ENCODE results near the gene PNN. TPM values are rescaled to one million over a fixed set of nuclear protein-coding genes. Genes with fewer than 3 reads are reported as not detected.
"Not testable (repeated sequence)": the region's sequence is repeated elsewhere in the genome, so short reads cannot be mapped to it uniquely, and the experiment has no call there.

The PNN gene
- total RNA-seq, 2 experiments from 2014 or later = 75.0 to 75.3 TPM

- H3K27ac Mint-ChIP-seq, H3K27me3 Mint-ChIP-seq, DNase-seq, H3K4me3 Mint-ChIP-seq, H3K9me3 Mint-ChIP-seq, CTCF ChIA-PET: not testable (repeated sequence)
- Mint-ChIP-seq H3K4me1 (peaks cover 33% of the 10 kb centered on the region), H3K36me3 (ENCODE audit: low read depth) (peaks cover 48% of the 10 kb centered on the region)
- POLR2A ChIA-PET = interaction anchor here (1.6 to 2.9 kb wide), 2 partner anchors 9 to 13 kb away, joined by 6 to 15 read pairs; partner anchors contain the start of genes PNN and TRAPPC6B
Measured at GRCh38 chr14:39183685-39184003, 8.6 kb downstream of the PNN start.

DNA sequence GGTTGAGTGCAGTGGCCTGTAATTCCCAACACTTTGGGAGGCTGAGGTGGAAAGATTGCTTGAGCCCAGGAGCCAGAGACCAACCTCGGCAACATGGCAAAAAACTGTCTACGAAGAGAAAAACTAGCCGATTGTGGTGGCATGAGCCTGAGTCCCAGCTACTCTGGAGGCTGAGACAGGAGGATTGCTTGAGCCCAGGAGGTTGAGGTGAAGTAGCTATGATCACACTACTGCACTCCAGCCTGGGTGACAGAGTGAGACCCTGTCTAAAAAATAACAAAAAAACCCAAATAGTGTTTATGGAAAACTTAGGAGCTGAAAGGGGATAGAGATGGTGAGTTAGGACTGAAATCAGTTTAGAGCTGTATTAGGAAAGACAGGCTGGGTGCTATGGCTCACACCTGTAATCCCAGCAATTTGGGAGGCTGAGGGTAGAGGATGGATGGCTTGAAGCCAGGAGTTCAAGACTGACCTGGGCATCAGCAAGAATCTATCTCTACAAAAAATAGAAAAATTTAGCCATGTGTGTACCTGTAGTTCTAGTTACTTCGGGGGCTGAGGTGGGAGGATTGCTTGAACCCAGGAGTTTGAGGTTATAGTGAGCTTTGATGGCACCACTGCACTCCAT, 9.7 kb downstream of the PNN start:
- ChIA-PET CTCF (interaction anchor here (0.7 to 1.1 kb wide), 2 partner anchors 14 to 200 kb away, joined by 3 read pairs; no protein-coding TSS in a partner anchor), POLR2A (interaction anchor here (1.2 to 2.9 kb wide), 5 partner anchors 10 to 247 kb away, joined by 4 to 15 read pairs (median 6); partner anchors contain the start of genes FBXO33, PNN and TRAPPC6B)
- no peaks in the 10 kb centered on the region for H3K9me3 Mint-ChIP-seq
- peaks cover 41% of the 10 kb centered on the region for H3K36me3 Mint-ChIP-seq (ENCODE audit: low read depth)
- no peak overlapping the region for H3K27ac Mint-ChIP-seq
- H3K27me3 Mint-ChIP-seq = no peaks in the 10 kb centered on the region
- no peak overlapping the region for H3K4me3 Mint-ChIP-seq
- H3K4me1 Mint-ChIP-seq = peaks cover 26% of the 10 kb centered on the region
- DNase-seq = no peak

- ChIA-PET CTCF (interaction anchor here (1.1 kb wide), 1 partner anchor 13 kb away, joined by 3 read pairs; no protein-coding TSS in a partner anchor), POLR2A (interaction anchor here (0.8 to 2.9 kb wide), 8 partner anchors 10 to 246 kb away, joined by 3 to 15 read pairs (median 4); partner anchors contain the start of genes FBXO33, PNN and TRAPPC6B)
- no peak for DNase-seq
- Mint-ChIP-seq H3K4me3 (no peak overlapping the region), H3K4me1 (peaks cover 29% of the 10 kb centered on the region), H3K27ac (no peak overlapping the region), H3K9me3 (no peaks in the 10 kb centered on the region), H3K36me3 (ENCODE audit: low read depth) (peaks cover 42% of the 10 kb centered on the region), H3K27me3 (no peaks in the 10 kb centered on the region)
Measured at GRCh38 chr14:39185256-39186049, 10.4 kb downstream of the PNN start.

- ChIA-PET POLR2A (interaction anchor here (0.6 to 3.8 kb wide), 5 partner anchors 9 to 245 kb away, joined by 3 to 21 read pairs (median 3); partner anchors contain the start of gene FBXO33), CTCF (no interaction called here)
- peaks cover 46% of the 10 kb centered on the region for H3K36me3 Mint-ChIP-seq (ENCODE audit: low read depth)
- peaks cover 30% of the 10 kb centered on the region for H3K4me1 Mint-ChIP-seq
- H3K4me3 Mint-ChIP-seq = no peak overlapping the region
- H3K27ac Mint-ChIP-seq = no peak overlapping the region
- H3K9me3 Mint-ChIP-seq = no peaks in the 10 kb centered on the region
- no peak for DNase-seq
- H3K27me3 Mint-ChIP-seq = no peaks in the 10 kb centered on the region
Measured at GRCh38 chr14:39186941-39187525, 12.0 kb downstream of the PNN start.

- Mint-ChIP-seq H3K9me3 (peaks cover 6% of the 10 kb centered on the region), H3K27me3 (no peaks in the 10 kb centered on the region), H3K36me3 (ENCODE audit: low read depth) (peaks cover 13% of the 10 kb centered on the region), H3K4me1 (peaks cover 21% of the 10 kb centered on the region), H3K27ac (no peak overlapping the region), H3K4me3 (no peak overlapping the region)
- no peak for DNase-seq
- ChIA-PET CTCF (interaction anchor here (0.6 to 1.2 kb wide), 2 partner anchors 14 to 25 kb away, joined by 3 to 4 read pairs; no protein-coding TSS in a partner anchor), POLR2A (interaction anchor here (1.6 to 2.0 kb wide), 2 partner anchors 15 to 29 kb away, joined by 4 to 6 read pairs; partner anchors contain the start of gene PNN)
Measured at GRCh38 chr14:39203659-39204606, 28.9 kb downstream of the PNN start.

DNA sequence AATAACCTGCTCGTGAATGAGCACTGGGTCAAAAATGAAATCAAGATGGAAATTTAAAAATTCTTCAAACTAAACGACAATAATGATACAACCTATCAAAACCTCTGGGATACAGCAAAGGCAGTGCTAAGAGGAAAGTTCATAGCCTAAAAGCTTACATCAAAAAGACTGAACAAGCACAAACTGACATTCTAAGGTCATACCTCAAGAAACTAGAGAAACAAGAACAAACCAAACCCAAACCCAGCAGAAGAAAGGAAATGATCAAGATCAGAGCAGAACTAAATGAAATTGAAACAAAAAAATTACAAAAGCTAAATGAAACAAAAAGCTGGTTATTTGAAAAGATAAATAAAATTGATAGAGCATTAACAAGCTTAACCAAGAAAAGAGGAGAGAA, 32.4 kb downstream of the PNN start:
- peaks cover 21% of the 10 kb centered on the region for H3K4me1 Mint-ChIP-seq

GRCh38 chr14:39211109-39211741, 36.2 kb downstream of the PNN start:
- no peaks in the 10 kb centered on the region for H3K27me3 Mint-ChIP-seq

More for the DNA sequence above, 32.4 kb downstream of the PNN start:
- CTCF ChIA-PET = interaction anchor here (0.5 to 0.9 kb wide), 3 partner anchors 22 to 54 kb away, joined by 3 to 4 read pairs (median 4); partner anchors contain the start of gene TRAPPC6B
- H3K27ac Mint-ChIP-seq = peak overlapping the region; percentile 77
- not testable (repeated sequence) for H3K27me3 Mint-ChIP-seq, DNase-seq, H3K9me3 Mint-ChIP-seq
- peaks cover 13% of the 10 kb centered on the region for H3K36me3 Mint-ChIP-seq (ENCODE audit: low read depth)
- peak overlapping the region; percentile 31 for H3K4me3 Mint-ChIP-seq
- POLR2A ChIA-PET = interaction anchor here (0.7 to 2.2 kb wide), 4 partner anchors 22 to 224 kb away, joined by 4 to 6 read pairs (median 5); partner anchors contain the start of gene TRAPPC6B

DNA sequence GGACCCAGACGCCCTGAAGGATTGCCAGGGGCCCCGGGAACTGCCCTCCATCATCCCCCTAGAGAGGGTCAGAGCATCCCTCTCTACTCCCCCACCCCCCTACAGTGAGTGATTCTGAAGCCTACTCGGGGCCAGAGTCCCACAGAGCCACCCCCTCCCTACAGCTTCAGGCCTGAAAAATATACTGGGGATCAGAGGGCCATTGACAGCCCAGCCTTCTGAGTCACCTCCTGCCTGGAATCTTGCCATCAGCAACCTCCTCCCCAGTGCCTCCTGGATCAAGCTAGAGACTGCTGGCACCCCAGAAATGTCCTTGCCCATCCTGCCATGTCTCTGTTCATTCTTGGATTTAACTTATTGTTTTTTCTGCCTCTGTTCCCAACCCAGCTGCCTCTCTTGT, 37.0 kb downstream of the PNN start:
- POLR2A ChIA-PET = interaction anchor here (1.2 kb wide), 1 partner anchor 56 kb away, joined by 3 read pairs; no protein-coding TSS in a partner anchor
- no peak overlapping the region for H3K27ac Mint-ChIP-seq
- no peak for DNase-seq
- peaks cover 3% of the 10 kb centered on the region for H3K9me3 Mint-ChIP-seq
- CTCF ChIA-PET = interaction anchor here (0.7 kb wide), 1 partner anchor 19 kb away, joined by 3 read pairs; no protein-coding TSS in a partner anchor
- peaks cover 3% of the 10 kb centered on the region for H3K36me3 Mint-ChIP-seq (ENCODE audit: low read depth)
- H3K4me1 Mint-ChIP-seq = peaks cover 17% of the 10 kb centered on the region
- no peaks in the 10 kb centered on the region for H3K27me3 Mint-ChIP-seq
- H3K4me3 Mint-ChIP-seq = no peak overlapping the region

More at GRCh38 chr14:39211109-39211741, 36.2 kb downstream of the PNN start:
- no peak for DNase-seq
- H3K27ac Mint-ChIP-seq = no peak overlapping the region
- POLR2A ChIA-PET = no interaction called here
- no peak overlapping the region for H3K4me3 Mint-ChIP-seq
- peaks cover 3% of the 10 kb centered on the region for H3K9me3 Mint-ChIP-seq
- H3K36me3 Mint-ChIP-seq (ENCODE audit: low read depth) = peaks cover 7% of the 10 kb centered on the region
- H3K4me1 Mint-ChIP-seq = peaks cover 21% of the 10 kb centered on the region
- CTCF ChIA-PET = interaction anchor here (0.7 kb wide), 1 partner anchor 20 kb away, joined by 3 read pairs; no protein-coding TSS in a partner anchor

DNA sequence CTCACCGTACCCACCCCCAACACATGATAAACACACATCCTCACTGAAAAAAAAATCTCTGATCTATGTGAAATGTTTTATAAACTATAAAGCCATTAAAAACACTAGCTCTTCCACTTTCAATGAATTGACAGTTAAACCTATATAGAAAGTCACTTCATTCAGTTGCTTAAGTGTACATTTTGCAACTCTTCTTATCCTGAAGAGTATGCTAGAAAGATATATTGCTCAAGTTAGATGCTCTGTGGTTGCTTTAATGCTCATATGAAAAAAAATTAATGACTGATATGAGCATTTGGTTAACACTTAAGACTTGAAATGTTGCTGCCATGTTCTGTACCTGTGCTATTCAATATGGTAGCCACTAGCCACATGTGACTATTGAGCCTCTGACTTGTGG, 37.6 kb downstream of the PNN start:
- Mint-ChIP-seq H3K27me3 (no peaks in the 10 kb centered on the region), H3K27ac (no peak overlapping the region), H3K9me3 (peaks cover 2% of the 10 kb centered on the region), H3K36me3 (ENCODE audit: low read depth) (no peaks in the 10 kb centered on the region), H3K4me1 (peaks cover 17% of the 10 kb centered on the region), H3K4me3 (no peak overlapping the region)
- ChIA-PET CTCF (no interaction called here), POLR2A (interaction anchor here (1.2 kb wide), 1 partner anchor 55 kb away, joined by 3 read pairs; no protein-coding TSS in a partner anchor)
- no peak for DNase-seq

DNA sequence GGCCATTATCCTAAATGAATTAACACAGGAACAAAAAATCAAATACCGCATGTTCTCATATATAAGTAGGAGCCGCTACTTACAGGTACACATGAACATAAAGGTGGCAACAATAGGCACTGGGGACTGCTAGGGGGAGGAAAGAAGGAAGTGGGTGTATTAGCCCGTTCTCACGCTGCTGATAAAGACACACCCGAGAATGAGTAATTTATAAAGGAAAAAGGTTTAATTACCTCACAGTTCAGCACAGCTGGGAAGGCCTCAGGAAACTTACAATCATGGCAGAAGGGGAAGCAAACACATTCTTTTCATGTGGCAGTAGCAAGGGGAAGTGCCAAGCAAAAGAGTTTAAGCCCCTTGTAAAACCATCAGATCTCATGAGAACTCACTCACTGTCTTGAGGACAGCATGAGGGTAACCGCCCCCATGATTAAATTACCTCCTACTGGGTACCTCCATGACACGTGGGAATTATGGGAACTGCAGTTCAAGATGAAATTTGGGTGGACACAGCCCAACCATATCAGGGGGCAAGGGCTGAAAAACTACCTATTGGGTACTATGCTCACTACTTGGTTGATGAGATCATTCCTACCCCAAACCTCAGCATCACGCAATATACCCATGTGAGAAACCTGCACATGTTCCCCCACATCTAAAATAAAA, 42.3 kb downstream of the PNN start:
- peaks cover 22% of the 10 kb centered on the region for H3K4me1 Mint-ChIP-seq
- ChIA-PET POLR2A (no interaction called here), CTCF (no interaction called here)

DNA sequence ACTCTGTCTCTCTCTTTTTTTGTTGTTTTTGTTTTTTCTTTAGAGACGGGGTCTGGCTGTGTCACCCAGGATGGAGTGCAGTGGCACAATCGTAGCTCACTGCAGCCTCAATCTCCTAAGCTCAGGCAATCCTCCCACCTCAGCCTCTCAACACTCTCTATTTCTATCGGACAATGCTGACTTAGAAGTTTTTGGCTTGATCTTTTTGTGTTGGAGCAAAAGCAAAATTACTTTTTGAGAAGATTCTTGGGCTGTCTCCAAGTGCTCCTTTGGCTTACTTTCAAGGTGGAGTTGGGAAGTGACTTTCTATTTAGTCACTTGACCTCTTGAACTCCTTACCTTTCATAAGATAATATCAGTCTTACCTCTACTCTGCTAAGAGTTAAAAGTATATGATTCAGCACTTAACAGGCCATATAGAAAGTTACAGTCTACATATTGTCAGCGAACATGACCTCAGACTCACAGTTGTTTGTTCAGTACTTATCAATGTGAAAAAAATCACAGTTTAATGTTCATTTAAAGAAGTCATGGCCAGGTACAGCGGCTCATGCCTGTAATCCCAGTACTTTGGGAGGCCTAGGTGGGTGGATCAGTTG, 43.2 kb downstream of the PNN start:
- POLR2A ChIA-PET = no interaction called here

More for the DNA sequence above, 42.3 kb downstream of the PNN start:
- DNase-seq = no peak
- Mint-ChIP-seq H3K36me3 (ENCODE audit: low read depth) (no peaks in the 10 kb centered on the region), H3K27me3 (no peaks in the 10 kb centered on the region), H3K4me3 (no peak overlapping the region), H3K9me3 (peaks cover 4% of the 10 kb centered on the region), H3K27ac (no peak overlapping the region)

More for the DNA sequence above, 43.2 kb downstream of the PNN start:
- Mint-ChIP-seq H3K27ac (no peak overlapping the region), H3K27me3 (no peaks in the 10 kb centered on the region), H3K9me3 (peaks cover 4% of the 10 kb centered on the region), H3K4me1 (peaks cover 22% of the 10 kb centered on the region), H3K4me3 (no peak overlapping the region), H3K36me3 (ENCODE audit: low read depth) (no peaks in the 10 kb centered on the region)
- CTCF ChIA-PET = no interaction called here
- DNase-seq = no peak
